Measurements from ENCODE around the gene CHGA.
A peak's percentile ranks its signal among the peaks of the same experiment; 100 is the strongest.

CHGA gene

GRCh38 chr14:92927349-92928257 is 4.7 kb downstream of the CHGA start:
- intact Hi-C loops (cut with DNase I): no loop called here
- DNase-seq: no peak

- intact Hi-C loops (cut with DNase I): no loop called here
- DNase-seq: no peak
Measured at GRCh38 chr14:92928258-92928629, 5.3 kb downstream of the CHGA start.

GRCh38 chr14:92928961-92929688 is 6.2 kb downstream of the CHGA start:
- intact Hi-C loops (cut with DNase I): no loop called here
- DNase-seq: no peak

- intact Hi-C loops (cut with DNase I): no loop called here
- DNase-seq: no peak
Measured at GRCh38 chr14:92929689-92930608, 7.0 kb downstream of the CHGA start.

GRCh38 chr14:92930737-92931602 is 8.0 kb downstream of the CHGA start:
- intact Hi-C loops (cut with DNase I): no loop called here
- DNase-seq: no peak

GRCh38 chr14:92931681-92932447 is 8.9 kb downstream of the CHGA start:
- intact Hi-C loops (cut with DNase I): no loop called here
- DNase-seq: no peak

GRCh38 chr14:92932448-92933395 is 9.8 kb downstream of the CHGA start:
- intact Hi-C loops (cut with DNase I): no loop called here
- no peak for DNase-seq

GRCh38 chr14:92933481-92933880 is 10.5 kb downstream of the CHGA start:
- intact Hi-C loops (cut with DNase I): no loop called here
- no peak for DNase-seq

- intact Hi-C loops (cut with DNase I): no loop called here
- DNase-seq: no peak
Measured at GRCh38 chr14:92934196-92935085, 11.5 kb downstream of the CHGA start.

- intact Hi-C loops (cut with DNase I): no loop called here
- no peak for DNase-seq
Measured at GRCh38 chr14:92935446-92935845, 12.5 kb downstream of the CHGA start.

GRCh38 chr14:92936085-92936484 is 13.1 kb downstream of the CHGA start:
- no peak for DNase-seq
- intact Hi-C loops (cut with DNase I): no loop called here

- intact Hi-C loops (cut with DNase I): no loop called here
- DNase-seq: no peak
Measured at GRCh38 chr14:92937051-92937937, 14.3 kb downstream of the CHGA start.

GRCh38 chr14:92938235-92938875 is 15.4 kb downstream of the CHGA start:
- DNase-seq: peak in 5 of 42 donors; percentile 26 to 58 (median 31)
- intact Hi-C loops (cut with DNase I): no loop called here
